Fibroblast of skin of left quadriceps (primary cell): ENCODE results near the gene MPPE1.
A peak's percentile ranks its signal among the peaks of the same experiment; 100 is the strongest.
"Not testable (repeated sequence)": the region's sequence is repeated elsewhere in the genome, so short reads cannot be mapped to it uniquely, and the experiment has no call there.

ENCODE experiments used
- DNase-seq, 2 experiments: peaks; one replicate each; pipeline ENCODE4 v3.0.0-alpha.2; 2013; ENCODE audit warnings: low read depth in 2 of 2

Gene MPPE1

DNA sequence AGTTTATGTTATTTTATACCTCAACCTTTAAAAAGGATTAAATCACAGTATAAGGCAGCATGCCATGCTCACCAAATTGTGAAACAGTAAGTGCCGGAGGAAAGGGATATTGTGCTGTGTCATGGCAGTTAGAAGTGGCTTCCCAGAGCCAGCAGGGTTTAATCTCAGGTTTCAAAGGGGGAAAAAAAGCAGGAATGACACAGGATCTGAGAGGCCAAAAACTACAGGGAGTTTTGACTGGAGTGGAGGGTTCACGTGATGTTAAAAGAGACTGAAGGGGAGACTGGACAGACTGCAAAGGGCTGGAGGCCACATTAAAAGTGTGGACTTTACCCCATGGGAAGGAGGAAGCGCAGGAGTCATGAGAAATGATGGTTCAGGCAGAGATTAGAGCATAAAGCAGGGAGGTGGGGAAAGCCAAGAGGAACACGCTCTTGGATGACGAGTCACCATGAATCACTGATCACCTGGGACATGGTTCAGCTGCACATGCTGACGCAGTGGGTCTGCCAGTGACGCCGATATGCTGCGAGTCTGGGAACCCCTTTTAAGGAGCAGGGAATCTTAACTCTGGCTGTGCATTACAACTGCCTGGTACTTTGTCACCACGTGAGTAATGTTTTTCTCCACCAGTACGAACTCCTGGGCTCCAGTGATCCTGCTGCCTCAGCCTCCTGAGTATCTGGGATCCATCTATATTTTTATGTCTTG lies 50.8 kb downstream of the MPPE1 start:
- peak; percentile 85 to 89 for DNase-seq

DNA sequence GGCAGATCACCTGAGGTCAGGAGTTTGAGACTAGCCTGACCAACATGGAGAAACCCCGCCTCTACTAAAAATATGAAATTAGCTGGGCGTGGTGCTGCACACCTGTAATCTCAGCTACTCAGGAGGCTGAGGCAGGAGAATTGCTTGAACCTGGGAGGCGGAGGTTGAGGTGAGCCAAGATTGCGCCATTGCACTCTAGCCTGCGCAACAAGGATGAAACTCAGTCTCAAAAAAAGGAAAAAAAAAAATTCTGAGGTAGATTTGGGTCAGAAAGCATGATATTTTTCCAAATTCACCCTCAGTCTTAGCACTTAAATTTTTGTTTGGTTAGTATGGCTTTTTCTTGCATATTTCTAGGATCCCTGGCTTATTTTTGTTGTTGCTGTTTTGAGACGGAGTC lies 53.6 kb downstream of the MPPE1 start:
- DNase-seq, result not testable (repeated sequence)

DNA sequence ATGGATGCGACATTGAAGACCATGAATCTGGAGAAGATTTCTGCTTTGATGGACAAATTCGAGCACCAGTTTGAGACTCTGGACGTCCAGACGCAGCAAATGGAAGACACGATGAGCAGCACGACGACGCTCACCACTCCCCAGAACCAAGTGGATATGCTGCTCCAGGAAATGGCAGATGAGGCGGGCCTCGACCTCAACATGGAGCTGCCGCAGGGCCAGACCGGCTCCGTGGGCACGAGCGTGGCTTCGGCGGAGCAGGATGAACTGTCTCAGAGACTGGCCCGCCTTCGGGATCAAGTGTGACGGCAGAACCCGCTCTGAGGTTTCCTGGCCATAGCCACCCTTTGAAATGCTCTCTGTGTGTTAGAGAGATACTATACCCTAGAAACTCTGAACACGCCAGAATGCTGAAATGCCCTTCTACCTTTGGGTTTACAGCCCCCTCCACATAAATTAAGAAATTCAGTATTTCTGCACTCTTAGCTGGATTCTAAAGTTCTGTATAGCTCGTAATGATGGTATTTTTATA lies 56.2 kb downstream of the MPPE1 start:
- DNase-seq, result no peak

DNA sequence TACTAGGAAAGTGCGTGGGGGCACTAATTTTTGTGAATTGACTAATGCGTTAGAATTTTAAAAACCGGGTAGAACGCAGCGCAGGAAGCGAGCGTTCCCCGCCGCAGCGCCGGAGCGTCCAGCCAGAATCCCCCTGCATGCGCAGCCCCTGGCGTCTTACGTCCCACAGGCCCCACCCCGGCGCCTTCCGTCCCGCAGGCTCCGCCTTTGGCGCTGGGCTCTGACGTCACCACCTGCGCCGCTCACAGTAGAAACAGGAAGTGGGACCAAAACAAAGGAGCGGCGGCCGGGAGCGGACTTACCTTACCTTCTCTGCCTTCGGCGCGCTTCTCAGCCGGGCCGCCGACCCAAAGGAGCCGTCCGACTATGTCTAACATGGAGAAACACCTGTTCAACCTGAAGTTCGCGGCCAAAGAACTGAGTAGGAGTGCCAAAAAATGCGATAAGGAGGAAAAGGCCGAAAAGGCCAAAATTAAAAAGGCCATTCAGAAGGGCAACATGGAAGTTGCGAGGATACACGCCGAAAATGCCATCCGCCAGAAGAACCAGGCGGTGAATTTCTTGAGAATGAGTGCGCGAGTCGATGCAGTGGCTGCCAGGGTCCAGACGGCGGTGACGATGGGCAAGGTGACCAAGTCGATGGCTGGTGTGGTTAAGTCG lies 56.8 kb downstream of the MPPE1 start, which contains the start of gene CHMP1B:
Gene CHMP1B, plus strand, starts transcription at position 268 of the 660 bp plus-strand sequence. Its CDS starts 99 bp downstream, at position 367.
- peak; percentile 90 to 91 for DNase-seq

DNA sequence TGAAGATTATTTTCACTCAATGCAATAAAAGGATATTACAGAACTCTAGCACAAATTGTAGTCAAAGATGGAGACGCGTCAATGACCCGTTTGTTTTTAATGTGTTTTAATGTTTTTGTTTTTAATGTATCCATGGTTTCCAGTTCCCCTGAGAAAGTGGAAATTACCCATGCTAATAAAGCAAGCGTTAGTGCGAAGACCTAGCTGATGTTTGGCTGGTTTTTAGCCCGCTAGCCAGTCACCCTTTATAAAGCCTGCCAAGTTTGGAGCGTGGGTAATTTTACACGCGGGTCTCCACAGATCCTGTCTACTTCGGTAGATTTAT lies 57.3 kb downstream of the MPPE1 start:
- DNase-seq, result peak in 1 of 2 experiments; percentile 29

DNA sequence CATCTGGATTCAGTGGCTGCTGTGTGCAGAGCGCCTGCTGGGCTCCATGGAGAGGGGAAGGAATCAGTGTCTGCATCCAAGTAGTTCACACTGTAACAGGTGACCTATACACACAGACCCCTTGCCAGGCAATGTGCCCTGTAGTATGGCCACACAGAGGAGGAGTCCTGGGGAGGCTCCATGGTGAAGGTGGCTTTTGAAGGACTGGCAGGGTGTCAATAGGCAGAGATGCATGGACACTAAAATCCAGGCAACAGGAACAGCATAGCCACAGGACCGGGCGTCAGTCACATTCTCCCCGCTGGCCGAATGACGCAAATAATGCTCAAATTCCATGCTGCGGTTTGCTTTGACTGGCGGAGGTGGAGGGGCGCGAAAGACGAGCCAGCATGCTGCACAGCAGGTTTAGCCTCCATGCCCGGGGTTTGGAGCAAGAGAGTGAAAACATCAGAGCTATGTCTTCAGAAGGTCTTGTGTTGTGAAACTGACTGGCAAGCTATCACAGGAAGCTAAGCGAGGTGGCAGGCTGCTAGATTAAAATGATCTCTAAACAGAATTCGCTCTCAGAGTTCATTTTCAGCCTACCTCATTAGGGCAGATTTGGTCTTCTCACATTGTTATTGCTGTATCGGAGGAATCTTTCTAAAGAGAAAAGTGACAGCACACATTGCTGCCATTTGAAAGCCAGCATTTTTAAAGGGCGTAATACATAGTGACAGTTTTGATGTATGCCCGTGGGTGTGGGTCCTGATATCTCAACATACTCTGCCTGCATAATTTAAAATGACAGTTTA lies 58.1 kb downstream of the MPPE1 start:
- peak; percentile 74 for DNase-seq

DNA sequence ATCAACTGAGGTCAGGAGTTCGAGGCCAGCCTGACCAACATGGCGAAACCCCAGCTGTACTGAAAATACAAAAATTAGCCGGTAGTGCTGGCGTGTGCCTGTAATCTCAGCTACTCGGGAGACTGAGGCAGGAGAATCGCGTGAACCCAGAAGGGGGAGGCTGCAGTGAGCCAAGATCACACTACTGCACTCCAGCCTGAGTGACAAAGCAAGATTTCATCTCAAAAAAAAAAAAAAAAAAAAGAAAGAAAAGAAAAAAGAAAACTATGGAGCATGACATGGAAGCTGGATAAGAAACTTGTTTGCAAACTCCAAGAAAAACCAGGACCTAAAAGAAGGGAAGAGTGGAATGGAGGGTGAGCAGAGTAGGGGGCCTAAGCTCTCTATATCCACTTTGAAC lies 58.8 kb downstream of the MPPE1 start:
- no peak for DNase-seq

DNA sequence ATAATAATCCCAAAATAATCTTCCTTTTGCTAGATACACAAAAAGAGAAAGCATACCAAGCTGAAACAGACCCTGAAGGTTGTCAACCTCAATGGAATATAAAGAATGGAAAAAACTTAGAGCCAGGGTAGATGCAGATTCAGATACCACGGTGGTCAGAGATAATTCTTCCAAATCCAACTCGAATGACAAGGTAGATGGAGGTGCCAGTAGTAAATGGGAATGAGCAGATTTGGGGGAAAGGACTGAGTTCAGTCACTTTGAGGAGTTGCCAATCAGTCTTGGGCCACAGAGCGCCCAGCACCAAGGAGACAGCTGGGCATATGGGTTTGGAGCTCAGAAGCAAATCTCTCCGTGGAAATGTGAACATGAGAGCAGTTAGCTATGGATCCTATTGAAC lies 60.3 kb downstream of the MPPE1 start:
- no peak for DNase-seq

DNA sequence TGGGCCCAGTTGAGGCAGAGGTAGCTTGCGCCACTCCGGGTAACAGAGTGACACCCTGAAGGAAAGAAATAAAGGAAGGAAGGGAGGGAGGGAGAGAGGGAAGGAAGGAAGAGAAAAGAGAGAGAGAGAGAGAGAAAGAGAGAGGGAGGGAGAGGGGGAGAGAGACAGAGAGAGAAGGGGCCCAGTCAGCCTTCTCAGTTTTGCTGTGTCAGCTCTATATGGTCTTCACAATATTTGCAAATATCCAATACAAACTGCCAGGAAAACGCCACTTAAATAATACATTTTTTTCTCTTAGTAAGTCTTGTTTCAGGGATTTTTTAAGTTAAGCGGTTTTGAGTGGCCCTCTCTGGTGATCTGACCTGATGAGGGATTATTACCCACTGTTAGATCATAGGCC lies 62.5 kb downstream of the MPPE1 start:
- no peak for DNase-seq

DNA sequence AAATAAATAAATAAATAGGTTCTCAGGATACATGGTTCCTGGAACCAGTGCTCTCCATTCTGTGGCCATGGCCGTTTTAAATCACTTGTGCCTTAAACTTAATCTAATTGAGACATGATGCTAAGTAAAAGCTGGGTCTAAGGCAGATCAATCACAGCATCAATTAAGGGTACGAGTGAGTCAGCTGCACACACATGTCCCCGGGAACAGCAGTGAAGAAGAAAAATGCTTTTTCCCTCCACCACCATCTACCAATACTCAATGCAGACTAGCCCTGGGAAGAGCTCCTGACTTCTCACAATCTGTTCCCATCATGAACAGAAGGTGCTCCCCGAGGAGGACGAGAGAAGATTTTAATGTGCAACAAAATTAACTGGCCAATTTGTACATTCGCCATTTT lies 63.7 kb downstream of the MPPE1 start:
- no peak for DNase-seq

DNA sequence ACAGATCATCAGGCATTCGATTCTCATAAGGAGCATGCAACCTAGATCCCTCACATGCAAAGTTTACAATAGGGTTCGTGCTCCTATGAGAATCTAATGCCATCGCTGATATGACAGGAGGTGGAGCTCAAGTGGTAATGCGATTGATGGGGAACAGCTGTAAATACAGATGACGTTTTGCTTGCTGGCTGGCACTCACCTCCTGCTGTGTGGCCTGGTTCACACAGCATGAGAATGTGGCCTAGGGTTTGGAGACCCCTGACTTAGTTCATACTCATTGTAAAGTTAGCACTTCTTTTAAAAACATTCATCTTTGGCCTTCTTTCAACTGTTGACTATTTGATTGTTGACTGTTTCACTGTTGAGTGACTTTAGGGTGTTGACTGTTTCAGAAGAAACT lies 65.6 kb downstream of the MPPE1 start:
- no peak for DNase-seq

DNA sequence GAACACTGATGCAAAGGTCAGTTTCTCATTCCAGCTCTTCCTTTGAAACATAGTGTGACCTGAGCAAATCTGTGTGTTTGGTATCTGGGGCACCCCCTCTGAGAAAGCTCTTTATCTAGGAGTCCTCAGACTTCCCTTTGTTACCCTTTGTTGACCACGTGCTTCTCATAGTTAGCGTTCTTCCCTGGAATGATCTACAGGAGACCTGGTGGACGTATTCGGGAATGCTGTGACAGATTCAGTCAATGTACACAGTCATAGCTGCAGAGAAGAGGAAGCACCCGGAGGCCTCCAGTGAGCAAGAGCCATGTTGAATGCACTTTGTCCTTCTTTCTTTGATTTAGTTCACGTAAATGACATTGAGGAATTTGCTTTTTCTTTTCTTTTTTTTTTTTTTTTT lies 67.6 kb downstream of the MPPE1 start:
- no peak for DNase-seq

DNA sequence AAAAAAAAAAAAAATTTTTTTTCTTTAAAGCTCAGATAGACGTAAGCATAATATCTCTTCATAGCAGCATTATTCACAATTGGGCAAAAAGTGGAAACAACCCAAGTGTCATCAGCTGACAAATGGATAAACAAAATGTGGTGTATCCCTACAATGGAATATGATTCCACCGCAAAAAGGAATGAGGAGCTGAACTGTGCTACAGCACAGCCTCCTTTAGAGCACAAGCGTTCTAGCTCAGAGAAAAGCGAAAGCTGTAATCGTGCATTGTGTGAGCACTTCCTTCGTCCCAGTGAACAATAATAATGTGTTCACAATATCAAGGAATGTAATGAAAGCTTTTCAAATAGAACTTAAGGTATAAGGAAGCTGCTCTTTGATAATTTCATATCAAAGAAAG lies 68.6 kb downstream of the MPPE1 start:
- no peak for DNase-seq

DNA sequence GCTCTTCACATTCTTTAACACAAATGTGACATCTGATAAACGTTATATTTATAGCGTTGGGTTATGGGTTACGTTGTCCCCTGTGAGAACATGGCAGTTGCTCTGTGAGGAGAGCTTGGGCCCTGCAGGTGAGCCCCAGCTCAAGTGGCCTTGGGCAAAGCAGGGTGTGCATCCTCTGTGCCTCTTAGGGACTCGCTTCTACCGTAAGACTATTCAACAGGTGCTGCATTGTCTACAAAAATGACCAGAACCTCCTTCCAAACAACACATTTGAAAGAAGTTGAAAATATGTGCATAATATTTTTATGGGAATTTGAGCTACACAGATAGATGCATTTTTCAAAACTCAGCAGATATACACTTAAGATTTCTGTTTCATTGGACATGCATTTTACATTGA lies 73.3 kb downstream of the MPPE1 start:
- DNase-seq, result no peak
